ENCODE measurements around the gene EFNA5. TPM values are rescaled to one million over a fixed set of nuclear protein-coding genes. Genes with fewer than 3 reads are reported as not detected.

The EFNA5 gene
- total RNA-seq, 3 donors from 2014 or later (not counting 1 experiment from before 2014, with no cell fraction given) = 2.2 to 8.1 (median 4.3) TPM

GRCh38 chr5:107342371-107342770 is 328.4 kb downstream of the EFNA5 start:
- Mint-ChIP-seq H3K27me3 (ENCODE audit: low read depth in 2 of 2) (peaks cover 0 to 8% of the 10 kb centered on the region in 2 donors), H3K9me3 (peaks cover 7 to 14% of the 10 kb centered on the region in 2 donors), H3K27ac (no peak overlapping the region), H3K36me3 (peaks cover 27% of the 10 kb centered on the region), H3K4me3 (no peak overlapping the region), H3K4me1 (peaks cover 0 to 4% of the 10 kb centered on the region in 2 donors)
- Histone ChIP-seq H3K36me3 (ENCODE audit: control insufficient read depth, insufficient read depth, low read length) (no peaks in the 10 kb centered on the region), H3K4me3 (ENCODE audit: low read length) (no peak overlapping the region), H3K27me3 (ENCODE audit: control insufficient read depth, insufficient read depth, low read length) (no peaks in the 10 kb centered on the region), H3K4me1 (ENCODE audit: control insufficient read depth, insufficient read depth, low read length) (no peaks in the 10 kb centered on the region), H3K27ac (ENCODE audit: low read length) (no peak overlapping the region), H3K9me3 (ENCODE audit: control insufficient read depth, insufficient read depth, low read length) (peaks cover 16% of the 10 kb centered on the region)
- ATAC-seq = no peak
- WGBS (ENCODE audit: insufficient coverage) = 93% methylated on average over 4 of the region's 4 CpGs
- DNase-seq = no peak
- TF ChIP-seq CTCF (IDR thresholded peaks at IDR 0.05) = no peak
- intact Hi-C loops (cut with micrococcal nuclease) = no loop called here

GRCh38 chr5:107341376-107342084 is 329.2 kb downstream of the EFNA5 start:
- ATAC-seq (no peak), DNase-seq (no peak)
- Histone ChIP-seq H3K9me3 (ENCODE audit: control insufficient read depth, insufficient read depth, low read length) (peaks cover 13% of the 10 kb centered on the region), H3K4me3 (ENCODE audit: low read length) (no peak overlapping the region), H3K4me1 (ENCODE audit: control insufficient read depth, insufficient read depth, low read length) (no peaks in the 10 kb centered on the region), H3K27me3 (ENCODE audit: control insufficient read depth, insufficient read depth, low read length) (no peaks in the 10 kb centered on the region), H3K36me3 (ENCODE audit: control insufficient read depth, insufficient read depth, low read length) (no peaks in the 10 kb centered on the region), H3K27ac (ENCODE audit: low read length) (no peak overlapping the region)
- 94% methylated on average over 4 of the region's 6 CpGs for WGBS (ENCODE audit: insufficient coverage)
- Mint-ChIP-seq H3K27ac (no peak overlapping the region), H3K9me3 (peaks cover 7 to 14% of the 10 kb centered on the region in 2 donors), H3K4me3 (no peak overlapping the region), H3K27me3 (ENCODE audit: low read depth in 2 of 2) (peaks cover 0 to 8% of the 10 kb centered on the region in 2 donors), H3K36me3 (peaks cover 27% of the 10 kb centered on the region), H3K4me1 (peaks cover 0 to 4% of the 10 kb centered on the region in 2 donors)
- intact Hi-C loops (cut with micrococcal nuclease) = no loop called here
- TF ChIP-seq CTCF (IDR thresholded peaks at IDR 0.05) = no peak

- no peaks in the 10 kb centered on the region for H3K4me1 ChIP-seq (ENCODE audit: control insufficient read depth, insufficient read depth, low read length)
- H3K27me3 Mint-ChIP-seq (ENCODE audit: low read depth in 2 of 2) = peaks cover 0 to 8% of the 10 kb centered on the region in 2 donors
- DNase-seq (no peak), ATAC-seq (no peak)
- H3K27me3 ChIP-seq (ENCODE audit: control insufficient read depth, insufficient read depth, low read length) = no peaks in the 10 kb centered on the region
- WGBS (ENCODE audit: insufficient coverage) = 66% methylated on average over 3 of the region's 3 CpGs
- peaks cover 7 to 9% of the 10 kb centered on the region in 2 donors for H3K9me3 Mint-ChIP-seq
- TF ChIP-seq CTCF (IDR thresholded peaks at IDR 0.05) = no peak
- H3K4me3 ChIP-seq (ENCODE audit: low read length) = no peak overlapping the region
- no peak overlapping the region for H3K4me3 Mint-ChIP-seq
- intact Hi-C loops (cut with micrococcal nuclease) = no loop called here
- H3K9me3 ChIP-seq (ENCODE audit: control insufficient read depth, insufficient read depth, low read length) = peaks cover 6% of the 10 kb centered on the region
- no peak overlapping the region for H3K27ac ChIP-seq (ENCODE audit: low read length)
- no peak overlapping the region for H3K27ac Mint-ChIP-seq
- H3K4me1 Mint-ChIP-seq = peaks cover 0 to 4% of the 10 kb centered on the region in 2 donors
- H3K36me3 ChIP-seq (ENCODE audit: control insufficient read depth, insufficient read depth, low read length) = no peaks in the 10 kb centered on the region
- H3K36me3 Mint-ChIP-seq = peaks cover 18% of the 10 kb centered on the region
Measured at GRCh38 chr5:107340631-107341030, 330.1 kb downstream of the EFNA5 start.

GRCh38 chr5:107338335-107338734 is 332.4 kb downstream of the EFNA5 start:
- no peak overlapping the region for H3K27ac Mint-ChIP-seq
- no peak overlapping the region for H3K27ac ChIP-seq (ENCODE audit: low read length)
- no peaks in the 10 kb centered on the region for H3K9me3 Mint-ChIP-seq
- no peaks in the 10 kb centered on the region for H3K36me3 Mint-ChIP-seq
- WGBS (ENCODE audit: insufficient coverage) = 83% methylated on average over 2 of the region's 2 CpGs
- no peak for TF ChIP-seq CTCF (IDR thresholded peaks at IDR 0.05)
- DNase-seq = no peak
- H3K4me1 ChIP-seq (ENCODE audit: control insufficient read depth, insufficient read depth, low read length) = no peaks in the 10 kb centered on the region
- intact Hi-C loops (cut with micrococcal nuclease) = no loop called here
- no peaks in the 10 kb centered on the region for H3K36me3 ChIP-seq (ENCODE audit: control insufficient read depth, insufficient read depth, low read length)
- peaks cover 0 to 8% of the 10 kb centered on the region in 2 donors for H3K27me3 Mint-ChIP-seq (ENCODE audit: low read depth in 2 of 2)
- no peak overlapping the region for H3K4me3 ChIP-seq (ENCODE audit: low read length)
- H3K9me3 ChIP-seq (ENCODE audit: control insufficient read depth, insufficient read depth, low read length) = no peaks in the 10 kb centered on the region
- no peak for ATAC-seq
- no peaks in the 10 kb centered on the region for H3K27me3 ChIP-seq (ENCODE audit: control insufficient read depth, insufficient read depth, low read length)
- H3K4me1 Mint-ChIP-seq = peaks cover 0 to 4% of the 10 kb centered on the region in 2 donors
- H3K4me3 Mint-ChIP-seq = no peak overlapping the region

All from natural killer cell (primary cell).